Activated CD4-positive, alpha-beta T cell treated with anti-CD3 and anti-CD28 coated beads, Interleukin-2, amount 50 U/mL, for 48 hours (primary cell): ENCODE results near the gene PLCB4.

Experiments
- DNase-seq, 2 experiments: peaks; one replicate each; pipeline ENCODE4 v3.0.0-alpha.2; 2020

The PLCB4 gene

GRCh38 chr20:9334866-9335265 is 266.0 kb downstream of the PLCB4 start:
- DNase-seq, result no peak

GRCh38 chr20:9338101-9338500 is 269.2 kb downstream of the PLCB4 start:
- no peak for DNase-seq

- DNase-seq, result no peak
Measured at GRCh38 chr20:9339708-9340107, 270.8 kb downstream of the PLCB4 start.

DNA sequence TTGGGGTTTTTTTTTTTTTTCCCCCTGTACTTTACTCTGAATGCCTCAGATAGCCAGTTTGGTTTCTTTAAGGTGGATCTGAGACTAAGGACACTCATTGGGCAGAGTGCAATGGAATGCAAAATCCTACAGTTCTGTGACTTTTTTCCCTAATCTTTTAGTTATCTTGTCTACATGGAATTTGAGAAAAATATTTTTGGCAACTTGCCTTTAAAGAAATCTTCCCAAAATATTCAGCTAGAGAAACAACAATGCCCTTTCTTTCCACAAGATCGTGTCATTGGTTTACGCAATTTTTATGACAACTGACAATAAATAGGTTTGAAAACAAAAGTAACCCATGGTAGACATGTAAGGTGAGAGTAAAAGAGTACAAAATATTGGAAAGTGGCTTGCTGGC is 273.8 kb downstream of the PLCB4 start:
- no peak for DNase-seq

DNA sequence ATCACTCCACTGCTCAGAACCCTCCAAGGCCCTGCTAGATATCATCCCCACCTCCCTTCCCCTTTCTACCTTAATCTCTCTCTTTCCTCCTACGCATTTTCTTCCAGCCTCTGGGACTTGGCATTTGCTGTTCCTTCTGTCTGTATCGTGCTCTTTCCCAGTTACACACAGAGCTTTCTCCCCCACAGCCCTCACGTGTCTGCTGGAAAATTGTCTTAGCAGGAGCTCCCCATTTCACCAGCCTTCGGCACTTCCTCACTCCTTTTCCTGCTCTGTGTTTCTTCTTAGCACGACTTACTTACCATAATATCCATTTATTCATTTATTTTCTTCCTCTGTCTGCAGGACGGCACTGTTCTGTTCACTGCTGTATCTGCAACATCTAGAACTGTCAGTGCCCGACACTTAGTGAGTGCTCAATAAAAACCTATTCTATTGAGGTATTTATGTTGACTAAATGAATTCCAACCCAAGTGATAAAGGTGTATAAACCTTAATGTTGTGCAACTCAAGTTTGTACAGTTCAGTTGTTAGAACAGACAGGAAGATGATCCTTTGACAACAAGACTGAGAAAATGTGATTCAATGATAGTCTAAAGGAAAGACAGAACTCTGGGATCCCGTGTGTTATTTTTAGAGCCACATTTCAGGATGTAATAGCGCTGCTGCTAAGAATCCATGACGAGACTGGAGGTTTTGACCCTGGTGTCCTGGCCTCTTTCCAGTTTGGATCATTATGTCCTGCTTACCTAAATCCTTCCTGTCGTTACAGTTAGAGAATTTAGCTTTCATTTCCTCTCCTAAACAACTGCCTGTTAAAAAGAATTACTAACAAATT is 275.4 kb downstream of the PLCB4 start:
- DNase-seq, result no peak

- DNase-seq, result no peak
Measured at GRCh38 chr20:9348316-9348715, 279.4 kb downstream of the PLCB4 start.

DNA sequence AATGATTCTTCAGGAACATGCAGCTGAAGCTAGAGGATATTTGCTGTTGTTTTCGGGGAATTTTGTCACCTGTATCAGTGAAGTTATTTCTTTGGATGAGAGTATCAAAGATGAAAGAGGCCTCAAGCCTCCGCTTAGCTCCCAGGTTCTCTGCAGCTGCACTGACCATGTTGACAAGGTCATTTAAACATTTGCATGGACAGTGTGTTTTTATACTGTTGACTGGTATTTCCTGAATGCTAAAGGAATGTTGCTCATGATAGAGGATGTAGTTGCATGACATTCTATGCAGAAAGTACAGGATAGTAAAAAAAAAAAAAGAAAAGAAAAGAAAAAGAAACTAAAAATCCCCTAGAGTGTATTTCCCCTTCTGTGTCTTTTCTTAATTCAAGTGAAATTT is 279.9 kb downstream of the PLCB4 start:
- DNase-seq, result no peak

- no peak for DNase-seq
Measured at GRCh38 chr20:9349249-9349648, 280.4 kb downstream of the PLCB4 start.

GRCh38 chr20:9352739-9353138 is 283.9 kb downstream of the PLCB4 start:
- DNase-seq, result no peak

DNA sequence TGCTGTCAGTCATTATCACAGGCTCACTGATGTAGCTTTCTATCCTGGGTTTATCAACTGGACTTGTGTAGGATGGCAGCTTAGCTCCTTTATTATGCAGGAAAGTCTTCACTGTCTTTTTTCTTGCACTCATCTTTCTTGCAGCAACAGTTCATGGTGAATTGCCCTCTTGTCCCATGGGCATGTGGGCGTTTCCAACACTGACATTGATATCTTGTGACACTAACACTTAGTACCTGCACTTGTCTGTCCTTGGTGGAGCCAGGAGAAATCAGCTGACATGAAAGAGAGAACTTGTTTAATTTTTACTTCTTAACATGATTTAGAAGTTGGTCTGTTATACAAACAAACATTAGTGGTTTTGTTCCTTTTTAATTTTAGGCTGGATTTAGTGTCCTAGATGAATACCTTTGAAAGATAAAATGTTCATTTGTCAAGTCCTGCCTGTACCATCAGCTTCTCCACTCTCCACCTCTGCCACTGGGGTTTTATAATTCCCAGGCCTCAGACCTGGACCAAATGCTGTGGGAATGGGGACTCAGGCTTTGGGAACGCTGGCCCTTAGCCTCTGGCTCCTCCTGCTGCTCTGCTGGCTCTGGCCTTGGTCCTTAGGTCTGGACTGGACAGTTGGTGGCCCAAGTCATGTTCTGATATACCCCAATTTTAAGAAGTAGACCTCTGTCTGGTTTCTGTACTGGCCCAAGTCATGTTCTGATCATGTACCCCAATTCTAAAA is 284.5 kb downstream of the PLCB4 start:
- no peak for DNase-seq

- no peak for DNase-seq
Measured at GRCh38 chr20:9353916-9354276, 285.0 kb downstream of the PLCB4 start.

GRCh38 chr20:9354579-9354978 is 285.7 kb downstream of the PLCB4 start:
- no peak for DNase-seq

- no peak for DNase-seq
Measured at GRCh38 chr20:9358001-9358400, 289.1 kb downstream of the PLCB4 start.

DNA sequence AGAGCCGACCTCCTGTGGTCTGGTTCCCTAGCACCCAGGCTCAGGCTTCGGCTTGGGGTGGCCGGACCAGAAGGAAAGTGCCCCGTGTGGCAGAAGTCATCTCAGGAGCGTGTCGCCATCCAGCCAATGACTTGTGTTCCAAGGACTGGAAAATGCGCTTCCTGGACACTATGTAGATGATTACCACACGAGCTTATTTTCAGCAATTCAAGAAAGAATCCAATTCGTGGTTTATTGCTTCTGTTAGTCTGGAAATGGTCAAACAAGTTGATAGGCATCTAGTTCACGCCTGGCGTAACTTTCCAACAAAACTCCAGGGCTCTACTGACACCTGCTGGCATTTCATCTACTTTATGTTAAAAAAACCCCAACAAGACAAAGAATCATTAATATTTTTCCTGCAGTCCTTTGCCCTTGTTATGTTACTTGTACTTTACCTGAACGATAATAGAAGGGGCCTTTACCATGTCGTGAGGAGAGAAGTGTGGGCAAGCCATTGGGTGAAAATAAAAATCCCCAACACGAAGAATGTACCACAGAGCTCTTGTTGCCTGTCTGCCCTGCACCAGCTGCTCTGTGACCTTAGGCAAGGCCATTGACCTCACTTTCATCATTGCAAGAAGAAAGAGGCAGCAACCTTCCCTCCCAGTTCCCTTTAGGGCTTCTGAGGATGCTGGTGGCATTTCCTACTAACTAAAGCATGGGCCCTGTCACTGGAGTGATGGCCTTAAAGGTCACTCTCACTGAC is 290.8 kb downstream of the PLCB4 start:
- DNase-seq, result no peak

GRCh38 chr20:9360431-9360830 is 291.5 kb downstream of the PLCB4 start:
- no peak for DNase-seq

GRCh38 chr20:9363673-9364072 is 294.8 kb downstream of the PLCB4 start:
- no peak for DNase-seq

DNA sequence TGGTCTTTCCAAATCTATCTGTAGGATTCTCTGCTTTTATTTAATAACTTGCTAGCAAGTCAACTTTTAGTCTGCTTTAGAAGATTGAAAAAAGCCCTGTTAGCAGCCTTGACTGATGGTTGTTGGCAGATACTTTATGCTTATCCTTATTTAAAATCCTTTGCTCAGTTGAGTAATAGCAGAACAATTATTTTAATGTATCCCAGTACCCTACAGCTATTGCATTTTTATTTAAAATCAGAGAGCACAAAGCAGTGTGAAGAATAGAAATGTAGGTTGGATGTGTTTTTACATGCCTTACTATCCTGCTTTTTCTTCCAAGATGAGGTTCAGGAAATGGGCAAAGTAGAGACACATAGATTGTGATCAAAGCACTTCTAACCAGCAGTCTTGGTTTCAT is 298.4 kb downstream of the PLCB4 start:
- DNase-seq, result no peak

DNA sequence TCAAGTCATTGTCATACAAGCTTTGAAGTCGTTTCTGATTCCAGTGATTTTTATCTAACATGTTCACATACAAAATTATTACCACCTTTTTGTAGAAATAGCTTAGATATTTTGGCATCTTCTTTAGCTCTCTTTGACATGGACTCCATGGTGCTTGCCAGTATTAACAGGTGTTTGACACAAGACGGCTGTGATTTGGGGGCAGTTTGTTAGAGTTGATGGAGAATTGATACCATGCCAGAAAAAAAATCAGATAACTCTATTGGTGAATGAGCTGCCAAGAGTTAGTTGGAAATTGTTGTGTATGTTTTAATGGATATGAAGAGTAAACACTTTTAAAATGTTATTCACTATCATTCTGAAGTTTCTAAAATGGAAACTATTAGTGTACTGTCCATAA is 298.9 kb downstream of the PLCB4 start:
- no peak for DNase-seq

DNA sequence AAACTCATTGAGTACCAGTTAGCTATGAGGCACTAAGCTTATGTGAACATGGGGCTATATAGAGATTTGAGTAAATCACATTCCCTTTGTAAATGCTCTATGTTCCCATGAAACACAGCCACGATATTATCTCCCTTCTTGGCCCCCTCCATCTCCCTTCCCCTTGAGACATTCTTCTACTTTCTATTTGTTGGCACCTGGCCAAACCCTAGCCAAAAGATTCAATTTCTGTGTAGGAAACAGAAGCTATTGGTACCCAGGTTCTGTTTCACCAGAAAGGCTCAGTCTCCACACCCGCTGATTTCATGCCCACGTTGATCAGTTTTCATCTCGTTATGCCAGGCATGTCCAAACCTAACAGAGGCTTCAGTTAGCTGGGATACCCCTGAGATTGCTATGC is 300.0 kb downstream of the PLCB4 start:
- no peak for DNase-seq

GRCh38 chr20:9369557-9369956 is 300.7 kb downstream of the PLCB4 start:
- DNase-seq, result no peak

DNA sequence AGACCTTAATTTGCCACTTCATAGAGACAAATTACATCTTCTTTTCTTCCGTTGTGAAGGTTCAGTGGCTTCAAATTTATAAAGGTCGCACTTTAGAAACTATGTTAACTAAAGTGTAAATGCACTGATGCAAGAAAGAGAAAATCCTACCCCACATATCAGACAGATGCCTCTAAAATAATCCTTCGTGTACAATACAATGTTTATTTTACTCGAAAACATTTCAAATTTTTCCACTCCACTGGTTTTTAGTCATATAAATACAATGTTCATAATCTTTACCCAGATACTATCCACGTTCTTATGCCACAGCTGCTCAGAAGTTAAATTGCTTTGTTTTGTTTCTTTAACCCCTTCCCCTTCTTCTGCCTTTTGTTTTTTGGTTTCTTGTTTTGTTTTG is 305.2 kb downstream of the PLCB4 start:
- no peak for DNase-seq

GRCh38 chr20:9374480-9374879 is 305.6 kb downstream of the PLCB4 start:
- DNase-seq, result no peak

DNA sequence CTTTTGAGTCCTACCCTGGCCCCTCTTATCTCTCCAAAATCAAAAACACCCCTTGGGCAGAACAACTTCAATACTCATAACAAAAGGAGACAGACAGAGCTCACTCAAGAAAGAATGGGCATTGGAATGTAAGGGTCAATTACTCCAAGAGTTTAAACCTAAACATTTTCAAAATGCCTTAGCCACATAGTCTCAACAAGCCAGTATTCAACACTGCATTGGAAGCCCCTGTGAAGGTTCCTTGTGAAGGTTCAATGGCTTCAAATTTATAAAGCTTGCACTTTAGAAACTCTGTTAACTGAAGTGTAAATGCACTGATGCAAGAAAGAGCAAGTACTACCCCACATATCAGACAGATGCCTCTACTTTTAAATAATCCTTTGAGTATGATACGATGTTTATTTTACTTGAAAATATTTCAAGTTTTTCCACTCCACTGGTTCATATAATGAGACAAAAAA is 306.4 kb downstream of the PLCB4 start:
- DNase-seq, result no peak

DNA sequence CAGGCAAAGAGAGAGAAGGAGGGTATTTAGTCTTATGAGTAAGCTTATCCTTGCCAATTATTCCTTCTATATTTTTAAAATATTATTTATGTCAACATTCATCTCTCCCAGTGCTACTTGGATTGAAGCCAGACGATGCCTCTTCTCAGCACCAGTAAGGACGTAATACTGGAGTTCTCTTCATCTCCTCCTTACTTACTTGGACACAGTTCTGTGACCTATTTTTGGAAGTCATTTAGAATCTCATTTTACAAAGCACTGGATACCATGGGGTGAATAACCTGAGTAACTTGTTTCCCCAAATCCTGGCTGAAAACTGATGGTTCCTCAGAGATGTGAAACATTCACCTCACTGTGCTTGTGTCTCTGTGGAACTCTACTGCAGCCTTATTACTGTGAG is 308.1 kb downstream of the PLCB4 start:
- DNase-seq, result no peak
